GM06990 (cell line): ENCODE results near the gene TMEM170B.

Experiments
- DNase-seq: peaks from one replicate; pipeline ENCODE4 v3.0.0-alpha.2; 2011; ENCODE audit not compliant: insufficient read length; ENCODE audit errors: extremely low read depth
- H3K27me3 ChIP-seq: replicated peaks from 2 replicates; pipeline ENCODE4 v1.6.0; 2011; ENCODE audit warnings: low read length; ENCODE audit not compliant: control insufficient read depth, insufficient read depth
- H3K36me3 ChIP-seq: 2 replicates; pipeline ENCODE4 v1.5.1; 2011; ENCODE audit warnings: low read length; ENCODE audit not compliant: control insufficient read depth, insufficient read depth
- H3K4me3 ChIP-seq: replicated peaks from 2 replicates; pipeline ENCODE4 v1.5.1; 2011; ENCODE audit warnings: low read depth, mild to moderate bottlenecking, control low read depth, low read length
- TF ChIP-seq, protein P1 (sequence below): IDR thresholded peaks from 2 replicates; pipeline ENCODE4 v1.5.1; 2011; ENCODE audit warnings: low read length, control low read depth, mild to moderate bottlenecking, inconsistent platforms; ENCODE audit not compliant: insufficient read depth, poor library complexity, severe bottlenecking

The TMEM170B gene

DNA sequence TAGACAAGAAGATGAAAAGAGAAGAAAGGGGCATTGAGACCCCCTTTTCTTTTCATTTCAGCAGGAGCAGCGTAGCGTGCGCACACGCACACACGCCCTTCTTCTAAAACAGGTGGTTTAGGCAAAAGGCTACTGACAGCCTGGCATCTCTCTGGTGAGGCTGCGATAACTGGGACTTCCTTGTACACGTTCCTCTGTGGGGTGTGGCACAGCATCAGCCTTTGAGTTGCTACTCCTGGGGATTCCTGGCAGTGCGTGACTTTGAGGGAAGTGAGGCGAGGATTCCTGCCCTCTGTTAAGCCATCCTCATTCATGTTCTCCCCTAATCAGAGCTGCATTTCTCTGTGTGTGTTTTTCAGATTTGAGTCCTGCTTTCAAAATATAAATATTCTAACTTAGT lies 94.7 kb downstream of the TMEM170B start:
- H3K4me3 ChIP-seq = no peak overlapping the region
- TF ChIP-seq, protein P1, sequence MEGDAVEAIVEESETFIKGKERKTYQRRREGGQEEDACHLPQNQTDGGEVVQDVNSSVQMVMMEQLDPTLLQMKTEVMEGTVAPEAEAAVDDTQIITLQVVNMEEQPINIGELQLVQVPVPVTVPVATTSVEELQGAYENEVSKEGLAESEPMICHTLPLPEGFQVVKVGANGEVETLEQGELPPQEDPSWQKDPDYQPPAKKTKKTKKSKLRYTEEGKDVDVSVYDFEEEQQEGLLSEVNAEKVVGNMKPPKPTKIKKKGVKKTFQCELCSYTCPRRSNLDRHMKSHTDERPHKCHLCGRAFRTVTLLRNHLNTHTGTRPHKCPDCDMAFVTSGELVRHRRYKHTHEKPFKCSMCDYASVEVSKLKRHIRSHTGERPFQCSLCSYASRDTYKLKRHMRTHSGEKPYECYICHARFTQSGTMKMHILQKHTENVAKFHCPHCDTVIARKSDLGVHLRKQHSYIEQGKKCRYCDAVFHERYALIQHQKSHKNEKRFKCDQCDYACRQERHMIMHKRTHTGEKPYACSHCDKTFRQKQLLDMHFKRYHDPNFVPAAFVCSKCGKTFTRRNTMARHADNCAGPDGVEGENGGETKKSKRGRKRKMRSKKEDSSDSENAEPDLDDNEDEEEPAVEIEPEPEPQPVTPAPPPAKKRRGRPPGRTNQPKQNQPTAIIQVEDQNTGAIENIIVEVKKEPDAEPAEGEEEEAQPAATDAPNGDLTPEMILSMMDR = no peak
- H3K27me3 ChIP-seq = no peaks in the 10 kb centered on the region
- no peaks in the 10 kb centered on the region for H3K36me3 ChIP-seq
- no peak for DNase-seq

DNA sequence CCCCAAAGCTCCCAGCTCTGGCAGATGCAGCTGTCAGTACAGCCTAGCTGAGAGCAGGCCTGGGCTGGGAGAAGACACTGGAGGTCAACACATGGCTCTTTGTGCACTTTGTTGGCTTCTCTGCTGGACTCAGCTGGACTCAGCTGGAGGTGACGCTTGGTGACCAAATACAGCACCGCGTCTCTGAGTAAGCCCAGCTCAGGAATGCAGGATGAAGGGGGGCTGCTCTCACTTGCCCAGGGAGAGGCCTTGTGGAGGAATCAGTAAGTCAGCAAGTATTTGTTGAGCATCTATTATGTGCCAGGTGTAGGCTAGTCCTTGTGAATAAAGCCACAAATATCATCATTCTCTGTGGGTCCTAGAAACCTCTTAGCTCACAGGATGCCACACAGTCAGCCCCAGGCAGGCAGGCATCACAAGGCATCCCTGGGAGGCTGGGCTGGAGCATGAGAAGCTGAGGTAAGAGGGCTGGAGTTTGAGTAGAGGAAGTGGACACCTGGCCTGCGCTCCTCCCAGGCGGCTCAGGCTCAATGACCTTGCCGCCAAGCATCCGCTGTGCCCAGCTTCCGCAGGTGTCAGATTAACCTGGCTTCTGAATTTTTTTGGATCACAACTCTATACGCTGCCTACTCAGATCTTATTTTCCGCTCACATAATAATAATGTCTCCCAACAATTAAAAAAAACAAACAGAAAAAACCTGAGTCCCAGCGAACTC lies 95.4 kb downstream of the TMEM170B start:
- no peaks in the 10 kb centered on the region for H3K36me3 ChIP-seq
- no peaks in the 10 kb centered on the region for H3K27me3 ChIP-seq
- TF ChIP-seq, protein P1 = no peak
- no peak for DNase-seq
- no peak overlapping the region for H3K4me3 ChIP-seq
